NCI-H2196 (cell line): ENCODE data around the gene MRPS10.
"Not testable (repeated sequence)": the region's sequence is repeated elsewhere in the genome, so short reads cannot be mapped to it uniquely, and the experiment has no call there.

ENCODE experiments used
- DNase-seq: peaks from one replicate; lab custom pipeline; 2025; ENCODE audit not compliant: unreplicated experiment; lab: John Stamatoyannopoulos, UW

Gene MRPS10

GRCh38 chr6:42179261-42179944 lies 38.3 kb downstream of the MRPS10 start:
- no peak for DNase-seq

- no peak for DNase-seq
These were observed 39.9 kb downstream of the MRPS10 start for GRCh38 chr6:42177514-42178364.

GRCh38 chr6:42176981-42177380 lies 40.7 kb downstream of the MRPS10 start:
- no peak for DNase-seq

GRCh38 chr6:42175860-42176259 lies 41.8 kb downstream of the MRPS10 start:
- DNase-seq: no peak

GRCh38 chr6:42173101-42173500 lies 44.6 kb downstream of the MRPS10 start, which contains the start of gene GUCA1A:
TSS of gene GUCA1A (plus strand) at chr6:42173364. CDS start at chr6:42173614, 250 bp downstream.
- no peak for DNase-seq

- DNase-seq: no peak
These were observed 45.7 kb downstream of the MRPS10 start for GRCh38 chr6:42171813-42172581.

GRCh38 chr6:42169780-42170179 lies 47.9 kb downstream of the MRPS10 start:
- not testable (repeated sequence) for DNase-seq

- DNase-seq: no peak
These were observed 49.0 kb downstream of the MRPS10 start for GRCh38 chr6:42168650-42169049.

GRCh38 chr6:42166444-42167141 lies 51.1 kb downstream of the MRPS10 start:
- DNase-seq: peak; percentile 86

- no peak for DNase-seq
These were observed 52.6 kb downstream of the MRPS10 start for GRCh38 chr6:42165016-42165415.

GRCh38 chr6:42163981-42164380 lies 53.7 kb downstream of the MRPS10 start:
- no peak for DNase-seq

GRCh38 chr6:42162812-42163211 lies 54.8 kb downstream of the MRPS10 start:
- no peak for DNase-seq

GRCh38 chr6:42162384-42162783 lies 55.3 kb downstream of the MRPS10 start:
- no peak for DNase-seq

GRCh38 chr6:42159431-42160024 lies 58.1 kb downstream of the MRPS10 start:
- DNase-seq: no peak

- no peak for DNase-seq
These were observed 59.0 kb downstream of the MRPS10 start for GRCh38 chr6:42158631-42159030.

- no peak for DNase-seq
These were observed 59.6 kb downstream of the MRPS10 start for GRCh38 chr6:42158011-42158410.
